SHP77 (cell line): ENCODE results near the gene TLE3.

Source experiments
- DNase-seq, 2 experiments: peaks; one replicate each; lab custom pipeline; 2025; lab: John Stamatoyannopoulos, UW

Gene TLE3

DNA sequence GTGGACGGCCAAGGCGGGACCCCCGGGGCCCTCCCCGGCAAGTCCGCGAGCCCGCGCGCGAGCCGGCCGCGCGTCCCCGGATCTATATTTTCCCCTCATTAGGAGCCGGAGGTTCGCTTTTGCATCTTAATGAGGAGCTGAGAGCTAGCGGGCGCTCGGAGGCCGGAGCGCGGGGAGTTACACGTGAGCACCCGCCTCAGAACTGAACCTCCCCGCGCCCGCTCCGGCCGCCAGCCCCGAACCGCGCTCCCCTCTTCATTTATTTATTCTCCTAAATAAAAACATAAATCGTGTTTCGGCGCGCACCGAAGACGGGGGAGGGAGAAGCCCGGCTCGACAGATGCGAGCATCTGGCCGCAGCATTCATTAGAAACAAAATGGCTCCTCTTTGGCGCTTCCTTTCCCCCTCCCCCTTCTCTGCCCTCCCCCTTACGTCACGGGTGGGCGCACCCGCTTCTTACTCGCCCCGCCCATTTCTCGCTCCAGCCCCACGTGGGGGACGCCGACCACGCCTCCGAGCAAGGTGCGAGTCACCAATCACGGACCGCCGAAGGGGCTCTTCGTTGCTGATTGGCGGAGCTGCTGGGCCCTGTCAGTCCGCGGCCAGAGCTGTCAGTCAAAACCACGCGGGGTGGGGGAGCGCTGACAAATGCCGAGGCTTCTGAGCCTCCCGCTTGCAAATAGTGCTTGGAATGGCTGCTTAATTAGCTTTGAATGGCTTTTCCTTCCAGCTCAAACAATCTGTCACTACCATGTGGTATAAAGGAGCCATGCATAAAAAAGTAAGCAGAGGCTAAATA, 1.6 kb upstream of the TLE3 start:
- DNase-seq: peak; percentile 97

DNA sequence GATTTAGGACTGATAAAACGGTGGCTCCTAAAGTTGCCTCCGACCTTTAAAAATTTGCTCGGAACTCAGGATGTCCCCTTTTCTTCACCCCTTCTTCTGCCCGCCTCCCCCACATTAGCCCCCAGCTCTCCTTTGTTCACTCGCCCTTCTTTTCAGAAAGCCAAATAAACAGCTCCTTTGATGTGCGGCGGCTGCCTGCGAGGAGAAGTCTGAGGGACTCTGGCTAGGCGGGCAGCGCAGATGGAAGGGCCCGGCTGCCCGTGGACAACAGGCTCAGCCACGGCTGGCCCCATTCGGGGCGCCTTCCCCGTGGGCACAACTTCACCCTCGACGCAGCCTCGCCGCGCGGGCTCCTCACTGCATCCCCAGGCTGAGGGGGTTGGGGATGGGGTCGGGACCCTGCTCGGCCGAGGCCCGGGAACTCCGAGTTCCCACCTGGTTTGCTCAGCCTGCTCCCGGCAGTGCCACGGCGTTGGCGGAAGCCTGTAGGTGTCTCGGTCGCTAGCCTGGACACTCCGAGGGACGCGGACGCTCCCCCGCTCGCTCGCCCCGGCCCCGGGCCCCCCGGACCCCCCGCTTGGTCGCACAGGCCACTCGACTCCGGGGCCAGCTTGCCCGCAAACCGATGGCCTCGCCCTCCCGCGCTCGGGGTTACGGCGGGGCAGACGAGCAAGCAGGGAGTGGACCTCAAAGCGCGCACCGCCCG, 897 bp upstream of the TLE3 start:
- peak in 1 of 2 experiments; percentile 43 for DNase-seq

DNA sequence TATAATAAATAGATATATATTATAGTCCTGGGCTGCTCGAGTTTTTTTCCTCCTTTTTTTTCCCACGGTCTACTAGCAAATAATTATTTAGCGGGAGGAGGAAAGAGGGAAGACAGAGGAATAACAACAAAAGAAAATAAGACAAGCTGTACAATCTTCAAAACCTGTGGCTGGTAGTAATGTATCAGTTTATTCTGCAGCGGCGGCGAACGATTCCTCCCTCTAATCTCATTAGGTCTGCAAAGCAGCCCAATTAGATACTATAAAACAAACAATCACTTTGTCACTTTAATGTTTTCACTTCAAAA, 390 bp upstream of the TLE3 start:
- DNase-seq: no peak

DNA sequence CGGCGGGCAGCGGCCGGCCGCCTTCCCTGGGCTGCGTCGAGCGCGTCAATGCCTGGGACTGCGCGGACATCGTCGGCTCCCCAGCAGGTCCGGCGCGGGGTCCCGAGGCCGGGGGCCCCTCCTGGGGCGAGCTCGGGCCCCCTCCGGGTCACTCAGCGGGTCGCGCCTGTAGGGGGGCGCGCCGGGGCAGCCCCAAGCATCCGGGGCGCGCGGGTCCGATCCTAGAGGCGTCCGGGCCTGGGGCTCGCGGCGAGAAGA, 725 bp downstream of the TLE3 start:
- no peak for DNase-seq

DNA sequence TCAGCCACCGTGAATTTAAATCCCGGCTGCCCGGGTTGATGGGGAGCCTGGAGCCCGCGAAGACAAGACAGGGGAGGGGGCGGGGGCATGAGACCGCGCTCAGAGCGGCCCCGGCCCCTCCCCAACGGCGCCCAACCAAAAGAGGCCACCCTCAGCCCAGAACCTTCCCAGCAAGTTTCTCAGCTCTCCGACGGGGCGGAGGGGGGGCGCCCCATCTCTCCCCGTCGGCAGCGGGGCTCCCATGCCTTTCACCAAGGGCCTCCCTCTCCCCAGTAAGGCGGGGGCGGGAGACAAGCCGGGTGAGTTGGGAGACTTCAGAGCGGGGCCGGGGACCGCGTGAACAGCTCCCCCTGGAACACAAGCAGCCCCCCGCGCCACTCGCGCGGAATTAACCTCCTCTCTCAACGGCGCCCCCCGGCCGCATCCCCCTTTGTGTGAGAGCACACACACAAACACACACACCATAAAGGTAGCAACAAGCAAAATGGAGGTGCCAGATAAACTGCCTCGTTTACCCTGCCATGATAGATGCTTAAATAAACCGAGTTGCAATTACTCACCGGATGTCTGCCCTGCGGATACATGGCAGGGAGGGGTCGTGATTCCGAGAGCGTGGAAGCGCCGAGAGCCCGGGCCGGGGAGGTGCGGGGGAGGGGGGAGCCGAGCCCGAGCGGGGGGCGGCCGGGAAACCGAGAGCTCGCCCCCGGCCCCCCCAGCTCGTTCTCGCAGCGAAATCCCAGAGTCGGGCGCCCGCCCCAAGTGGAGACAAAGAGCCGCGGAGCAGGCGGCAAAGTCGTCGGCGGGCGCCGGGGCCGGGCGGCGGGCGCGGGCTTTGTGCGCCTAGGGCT, 1.3 kb downstream of the TLE3 start:
- DNase-seq: peak in 1 of 2 experiments; percentile 7

DNA sequence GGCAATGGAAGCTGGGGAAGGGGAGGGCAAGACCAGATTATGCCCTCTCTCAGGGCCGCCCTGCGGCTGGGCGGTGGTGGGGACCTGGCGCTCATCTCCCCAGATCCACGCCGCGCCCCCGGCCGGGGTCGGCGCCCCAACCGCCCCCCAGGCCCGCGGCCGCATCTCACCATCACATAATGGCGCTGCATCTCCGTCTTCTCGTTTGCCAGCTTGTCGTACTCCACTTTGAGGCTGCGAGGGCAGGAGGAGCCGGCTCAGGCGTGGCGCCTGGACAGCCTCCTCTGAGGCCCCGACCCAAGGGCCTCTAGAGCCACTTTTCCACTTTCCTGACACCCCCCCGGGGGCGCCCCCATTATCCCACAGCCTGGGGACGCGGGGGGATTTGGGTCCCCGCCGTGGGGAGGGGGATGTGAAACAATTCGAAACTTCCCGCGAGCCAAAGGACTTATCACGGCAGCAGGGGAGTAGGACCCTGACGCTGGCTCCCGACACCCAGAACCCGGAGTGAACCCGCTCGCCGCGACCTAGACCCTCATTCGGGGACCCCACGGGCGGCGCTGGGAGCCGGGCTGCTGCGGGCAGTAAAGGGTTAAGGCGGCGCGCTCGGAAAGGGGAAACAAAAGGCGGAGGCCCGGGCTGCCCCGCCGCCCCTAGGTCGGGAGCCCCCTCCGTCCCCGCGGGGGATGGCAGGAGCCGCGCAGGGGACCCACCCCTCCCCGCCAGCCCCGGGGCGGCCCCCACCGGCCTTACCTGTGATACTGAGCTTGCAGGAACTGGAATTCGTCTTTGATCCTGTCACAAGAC, 2.1 kb downstream of the TLE3 start:
- DNase-seq: no peak

DNA sequence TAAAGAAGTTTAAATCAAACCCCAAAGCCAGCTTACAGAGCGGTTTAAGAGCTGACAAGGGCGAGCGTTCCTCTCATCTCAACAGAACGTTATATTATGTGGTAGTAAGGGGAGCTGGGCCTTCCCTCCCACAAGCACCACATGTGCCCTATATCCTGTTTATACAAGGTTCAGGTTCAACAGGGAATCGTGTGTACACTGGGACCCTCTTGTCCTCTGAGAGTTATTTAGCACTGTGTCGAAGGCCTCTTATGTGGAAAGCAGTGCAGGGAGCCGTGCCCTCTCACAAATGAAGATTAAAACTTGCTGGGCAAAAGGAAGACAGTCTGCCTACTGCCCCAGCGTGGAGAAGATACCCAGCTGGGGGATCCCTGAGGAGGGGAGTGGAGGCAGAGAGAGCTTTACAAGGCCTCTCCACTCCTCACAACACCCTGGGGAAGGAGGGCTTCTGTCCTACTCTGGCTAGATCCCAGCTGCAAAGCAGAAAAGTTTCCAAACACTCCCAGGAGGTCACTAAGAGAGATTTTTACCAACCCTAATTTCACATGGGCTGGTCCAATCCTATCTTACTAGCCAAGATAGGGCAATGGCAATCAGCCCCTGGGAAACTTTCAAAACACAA, 2.9 kb downstream of the TLE3 start:
- DNase-seq: no peak

DNA sequence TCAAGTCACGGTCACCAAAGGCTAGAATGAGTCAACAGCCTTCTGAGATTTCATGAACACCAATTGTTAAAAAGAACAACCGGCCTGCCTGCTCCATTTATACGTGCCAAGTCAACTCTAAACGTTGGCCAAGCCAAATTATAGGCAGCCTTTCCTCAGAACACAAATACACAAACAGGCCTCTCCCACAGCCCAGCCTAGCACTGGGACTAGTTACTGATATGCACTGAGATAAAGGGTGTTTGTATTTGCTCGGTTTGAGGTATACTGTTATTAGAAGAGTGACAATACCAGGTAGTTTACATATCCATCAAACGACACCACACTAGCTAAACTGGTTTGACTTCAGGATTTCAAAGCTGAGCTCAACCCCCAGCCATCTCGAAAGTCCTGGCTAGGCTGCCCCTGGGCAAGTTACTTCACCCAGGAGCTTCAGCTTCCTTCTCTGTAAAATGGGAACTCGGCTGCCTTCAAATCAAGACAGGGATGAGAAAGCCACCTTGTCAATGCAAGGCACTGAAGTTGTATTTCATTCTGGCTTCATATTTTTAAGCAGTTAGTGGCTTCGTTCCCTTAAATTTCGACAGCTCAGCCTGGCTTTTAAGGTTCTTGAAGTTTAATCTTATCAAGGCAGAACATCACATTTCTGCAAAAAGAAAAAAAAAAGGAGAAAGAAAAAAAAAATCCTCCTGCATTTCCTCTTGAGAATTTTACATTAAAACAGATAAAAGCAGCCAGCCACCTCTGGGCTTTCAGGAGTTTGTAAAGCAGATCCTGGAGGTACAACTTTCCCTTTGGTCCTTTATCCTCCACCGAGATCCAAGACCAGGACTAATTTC, 4.0 kb downstream of the TLE3 start:
- no peak for DNase-seq

DNA sequence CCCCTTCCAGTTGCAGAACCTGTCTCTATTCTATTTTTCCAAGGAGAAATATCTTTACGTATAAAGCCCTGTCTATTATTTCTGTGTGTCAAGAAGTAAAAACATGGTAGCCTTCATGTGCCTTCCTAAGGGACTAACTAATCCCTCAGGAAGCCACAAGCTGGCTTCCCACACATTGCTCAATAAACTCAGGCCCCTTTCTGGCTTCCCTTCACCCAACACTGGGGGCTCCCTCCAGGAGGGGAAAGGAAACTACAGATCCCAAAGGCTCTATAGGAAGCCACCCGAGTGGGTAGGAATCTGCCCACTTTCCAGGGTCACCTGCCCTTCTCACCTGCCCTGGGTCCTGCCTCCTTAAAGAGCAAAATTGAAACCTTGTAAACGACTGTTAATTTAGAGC, 4.6 kb downstream of the TLE3 start:
- DNase-seq: no peak

DNA sequence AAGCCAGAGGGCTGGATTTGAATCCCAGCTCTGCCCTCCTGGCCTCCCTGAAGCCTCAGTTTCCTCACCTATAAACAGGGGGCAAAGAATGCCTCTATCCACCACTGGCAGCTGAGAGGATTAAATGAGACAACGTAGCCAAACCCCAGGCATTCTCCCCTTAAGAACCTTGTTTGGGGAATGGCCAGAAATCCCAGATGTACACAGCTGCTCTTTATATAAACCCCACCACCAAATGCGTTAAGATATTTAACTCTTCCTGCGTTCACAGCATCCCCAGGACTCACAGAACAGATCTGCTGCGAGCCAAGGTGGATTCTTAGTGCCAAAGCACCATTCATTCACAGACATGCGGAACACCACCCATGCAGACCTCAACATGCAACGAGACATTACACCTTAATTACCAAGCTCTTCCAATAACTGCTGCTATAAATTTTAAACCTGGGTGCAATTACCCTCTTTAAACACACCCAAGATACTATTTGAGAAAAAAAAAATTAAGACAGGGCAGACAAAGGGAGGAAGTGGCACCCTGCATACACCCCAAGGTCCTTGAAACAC, 5.2 kb downstream of the TLE3 start:
- DNase-seq: no peak

DNA sequence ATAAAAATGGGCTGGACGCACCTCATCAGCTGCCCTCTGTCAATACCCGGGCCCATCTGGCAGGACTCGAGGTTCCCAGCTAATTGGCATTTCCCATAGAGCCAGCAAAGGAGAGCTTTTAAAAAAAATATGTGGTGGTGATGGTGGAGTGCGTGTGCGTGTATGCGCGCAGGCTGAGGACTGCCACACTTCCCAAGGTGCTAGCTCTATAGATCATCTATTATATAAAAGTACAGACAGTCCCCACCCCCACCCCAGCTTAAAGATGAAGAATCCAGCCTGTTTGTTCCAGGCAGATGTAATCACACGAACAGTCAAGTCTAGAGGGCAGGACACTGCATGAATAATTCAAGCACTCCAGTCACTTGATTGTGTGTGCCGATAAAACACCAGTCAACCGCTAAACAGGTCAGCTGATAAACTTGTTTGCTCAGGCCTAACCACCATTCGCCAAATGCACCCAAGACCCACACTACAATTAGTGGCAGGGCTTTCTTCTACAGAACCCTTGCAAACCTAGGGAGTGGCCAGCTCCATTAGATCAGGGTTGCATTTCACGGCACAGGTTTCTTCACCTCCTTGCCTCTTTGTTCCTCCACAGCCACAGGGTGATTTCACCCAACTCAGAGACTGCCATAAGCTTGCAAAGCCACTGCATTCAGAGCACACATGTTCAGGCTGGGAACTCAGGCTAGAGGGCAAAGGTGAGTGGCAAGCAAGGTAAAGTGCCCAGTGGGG, 5.8 kb downstream of the TLE3 start:
- DNase-seq: peak; percentile 48 to 58

DNA sequence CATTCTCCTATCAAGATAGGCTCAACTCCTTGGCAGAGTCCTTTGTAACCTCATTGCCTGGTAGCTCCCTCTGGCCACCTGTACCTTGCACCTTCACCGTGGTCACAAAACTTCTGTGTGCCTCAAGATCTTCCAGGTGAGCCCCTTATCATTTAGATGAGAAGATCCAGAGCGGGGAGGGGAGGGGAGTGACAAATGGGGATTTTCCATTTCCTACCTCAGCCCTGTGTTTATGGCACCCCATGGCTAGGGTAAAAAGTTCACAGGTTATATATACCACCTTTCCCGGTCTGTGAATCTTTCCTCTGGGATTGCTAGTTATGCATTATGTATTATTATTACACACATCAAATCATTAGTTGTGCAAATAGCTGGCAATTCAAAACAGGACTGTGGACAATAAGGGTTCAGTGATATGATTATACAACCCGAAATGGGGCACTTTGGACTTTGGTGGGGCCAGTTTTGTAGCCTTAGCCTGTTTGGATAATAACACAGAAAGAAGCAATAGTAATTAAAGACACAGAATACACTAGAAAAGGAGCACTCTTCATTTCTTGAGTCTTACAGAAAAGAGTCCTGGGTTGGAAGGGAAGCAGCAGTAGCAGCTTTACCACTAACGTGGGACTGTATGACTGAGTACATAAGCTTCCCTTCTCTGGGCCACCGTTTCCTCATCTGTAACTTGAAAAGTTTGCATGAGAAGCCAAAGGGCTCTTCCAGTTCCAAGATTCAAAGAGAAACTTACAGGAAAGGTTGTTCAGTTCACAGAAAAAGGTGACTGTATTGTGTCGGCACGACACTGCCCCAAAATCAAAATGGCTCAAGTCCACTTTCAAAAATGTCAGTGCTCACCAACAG, 7.1 kb downstream of the TLE3 start:
- no peak for DNase-seq

DNA sequence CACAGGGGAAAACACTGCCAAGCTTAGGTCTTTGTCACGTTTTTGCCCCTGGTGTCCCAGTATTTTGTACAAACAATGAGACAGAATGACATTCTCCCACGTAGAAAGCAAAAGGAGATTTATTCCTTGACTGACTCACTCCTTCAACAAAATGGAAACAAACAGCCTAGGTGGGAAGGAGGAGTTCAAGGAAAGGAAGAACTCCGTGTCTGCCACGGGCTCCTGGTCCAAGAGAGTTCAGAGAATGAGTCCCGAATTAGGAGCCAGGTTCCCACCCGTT, 8.1 kb downstream of the TLE3 start:
- DNase-seq: no peak

DNA sequence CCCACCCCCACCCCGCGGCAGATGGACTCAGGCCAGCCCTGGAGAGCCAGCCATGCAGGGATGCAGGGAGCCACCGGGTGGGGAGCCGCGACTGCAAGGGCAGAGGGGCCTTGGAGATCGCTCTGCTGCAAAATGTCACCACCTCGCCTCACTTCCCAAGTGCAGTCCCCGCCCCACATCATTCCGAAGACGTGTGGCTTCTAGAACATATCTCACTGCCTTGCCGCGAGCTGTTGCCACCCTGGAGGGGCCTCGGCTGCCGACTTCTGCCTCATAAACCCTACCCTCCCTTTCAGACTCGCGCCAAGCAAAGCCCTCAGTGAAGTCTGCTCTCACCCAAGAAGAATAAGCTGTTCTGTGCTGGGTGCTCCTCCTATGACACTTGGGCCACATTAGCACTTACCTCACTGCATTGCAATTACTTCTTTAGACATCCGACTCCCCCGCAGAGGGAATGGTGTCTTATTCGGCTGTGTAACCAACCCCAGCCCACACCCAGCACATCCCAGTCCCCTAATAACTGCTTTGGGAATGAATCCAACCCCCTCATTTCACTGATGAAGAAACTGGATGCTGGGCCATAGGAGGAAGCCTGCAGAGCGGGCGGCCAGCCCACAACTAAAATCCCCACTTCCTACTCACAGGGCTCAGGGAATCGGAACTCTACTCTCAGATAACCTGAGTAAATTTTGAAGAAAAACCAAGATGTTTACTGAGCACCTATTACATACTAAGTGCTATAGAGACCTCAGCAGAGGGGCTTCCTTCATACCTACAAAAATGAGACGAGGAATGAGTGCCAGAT, 8.6 kb downstream of the TLE3 start:
- no peak for DNase-seq

DNA sequence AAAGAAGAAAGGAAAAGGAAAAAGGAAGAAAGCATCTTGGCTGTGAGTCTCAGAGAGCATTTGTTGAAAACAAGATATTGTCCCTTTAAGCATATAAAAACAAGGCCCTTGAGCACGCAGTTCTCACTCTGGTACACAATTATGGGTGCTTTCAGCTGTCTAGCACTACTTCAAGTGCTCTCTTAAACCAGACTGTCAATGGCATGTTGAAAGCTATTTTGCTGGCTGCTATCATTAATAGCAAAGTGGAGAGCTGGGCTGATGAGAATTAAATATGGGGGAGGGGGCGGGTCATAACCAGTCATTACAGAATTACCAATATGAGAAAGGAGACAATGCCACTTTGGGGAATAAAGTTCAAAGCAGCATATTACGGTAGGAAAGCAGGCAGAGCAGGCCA, 9.3 kb downstream of the TLE3 start:
- DNase-seq: no peak

DNA sequence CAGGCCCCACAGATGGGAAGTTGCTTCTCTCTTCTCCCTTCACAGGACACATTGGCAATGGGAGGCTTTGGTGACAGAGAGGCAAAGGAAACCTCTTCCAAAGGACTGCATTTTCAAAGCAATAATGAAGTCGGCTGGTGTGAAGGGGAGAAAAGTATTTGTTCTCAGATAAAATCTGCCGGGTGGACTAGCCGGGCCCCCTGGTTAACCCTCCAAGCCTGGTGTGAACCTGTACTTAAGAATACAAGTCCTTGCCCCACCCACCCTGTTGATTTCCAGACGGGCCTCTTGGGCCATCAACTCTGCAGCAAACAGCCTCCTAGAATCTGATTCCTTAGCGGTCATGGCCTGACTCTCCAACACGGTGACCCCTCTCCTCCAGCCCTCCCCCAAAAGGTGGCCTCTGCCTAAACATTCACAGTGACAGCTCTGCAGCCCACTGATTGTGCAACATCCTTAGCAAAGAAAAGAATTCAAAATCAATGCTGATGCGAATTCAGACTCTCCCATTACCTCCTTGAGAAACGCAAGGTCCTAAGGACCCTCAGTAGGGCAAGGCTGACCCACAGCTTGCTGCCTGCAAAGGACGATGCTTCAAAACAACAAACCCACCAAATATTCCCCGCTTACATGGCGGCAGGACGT, 9.9 kb downstream of the TLE3 start:
- DNase-seq: no peak

DNA sequence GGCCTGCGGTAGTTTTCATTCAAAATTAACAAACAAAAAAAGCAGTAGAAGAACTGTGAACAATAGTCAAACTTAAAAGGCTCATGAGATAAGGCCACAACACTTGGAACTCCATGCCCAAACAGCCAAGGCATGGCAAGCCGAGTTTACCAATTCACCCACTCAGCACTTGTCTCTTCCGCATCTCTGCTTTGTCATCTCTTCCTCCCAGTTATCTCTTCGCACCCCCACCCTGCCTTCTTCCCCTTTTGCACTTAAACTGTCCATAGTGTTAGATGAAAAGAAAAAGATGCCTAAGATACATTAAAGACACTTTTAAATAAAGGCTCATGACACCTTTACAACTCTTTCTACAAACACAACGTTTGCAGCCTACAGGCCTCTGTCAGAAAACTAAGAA, 11.1 kb downstream of the TLE3 start:
- DNase-seq: no peak

DNA sequence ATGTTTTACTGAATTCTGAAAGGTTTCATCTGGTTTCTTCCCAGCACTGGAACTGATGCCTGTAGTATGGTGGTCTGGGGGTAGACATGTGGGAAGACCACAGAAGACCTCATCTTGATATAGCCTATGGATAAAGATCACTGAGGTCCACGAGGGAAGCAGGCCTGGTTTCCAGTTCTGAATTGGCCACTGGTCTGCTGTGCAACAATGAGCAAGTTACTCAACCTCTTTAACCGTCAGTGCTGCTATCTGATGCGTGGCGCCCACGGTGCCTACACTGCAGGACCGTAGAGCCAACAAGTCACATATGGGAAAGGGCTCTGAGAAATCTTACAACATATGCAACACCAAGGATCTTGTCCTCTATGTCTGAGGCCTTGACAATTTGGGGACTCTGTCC, 13.3 kb downstream of the TLE3 start:
- no peak for DNase-seq
